Measurements from ENCODE around the gene OPN3. TPM values are rescaled to one million over a fixed set of nuclear protein-coding genes. Genes with fewer than 3 reads are reported as not detected.
A peak's percentile ranks its signal among the peaks of the same experiment; 100 is the strongest.

Gene OPN3
- total RNA-seq, 1 experiment from 2014 or later: 10.0 TPM

DNA sequence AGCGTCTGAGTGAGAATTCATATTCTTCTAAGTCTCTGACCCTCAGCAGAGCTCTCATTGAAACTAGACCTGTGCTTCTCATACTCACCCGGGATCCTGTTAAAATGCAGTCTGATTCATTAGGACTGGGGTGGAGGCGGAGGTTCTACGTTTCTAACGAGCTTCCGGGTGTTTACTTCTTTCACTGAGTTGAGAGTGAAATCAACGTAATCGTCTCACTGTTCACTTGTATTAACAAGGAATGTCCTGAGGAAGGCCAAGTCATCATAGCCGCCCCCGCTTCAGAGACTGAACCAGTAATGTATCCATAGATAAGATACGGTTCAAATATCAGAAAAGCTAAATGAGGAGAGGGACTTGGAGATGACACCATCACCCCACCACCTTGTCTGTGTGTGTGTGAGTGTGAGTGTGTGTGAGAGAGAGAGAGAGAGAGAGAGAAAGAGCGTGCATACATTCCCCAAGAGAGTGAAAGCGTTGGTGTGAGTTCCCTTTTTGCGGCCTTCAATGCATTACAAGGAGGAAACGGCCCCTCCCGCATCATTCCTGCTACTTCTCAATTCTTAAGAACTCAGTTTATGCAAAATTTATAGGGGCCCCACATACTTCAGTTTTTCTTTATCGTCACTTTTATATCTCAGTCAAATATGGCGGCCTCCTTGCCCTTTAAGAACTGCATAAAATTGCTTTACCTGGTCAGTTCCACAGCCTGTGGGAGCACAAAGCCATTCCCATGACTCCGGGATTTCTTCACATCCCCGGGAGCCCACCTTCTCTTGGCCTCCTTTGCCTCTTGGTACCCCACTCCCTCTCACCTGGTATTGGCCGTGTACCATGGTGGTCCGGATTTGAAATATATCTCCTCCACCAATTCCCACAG lies 88.2 kb downstream of the OPN3 start:
- Mint-ChIP-seq H3K4me1 (no peaks in the 10 kb centered on the region), H3K9me3 (no peaks in the 10 kb centered on the region; a peak in 1 of 5 replicates), H3K27ac (0 out of 7 replicates have a peak overlapping the region, but pooled peaks of 1 of the 3 experiments have one; percentile 32), H3K4me3 (no peak overlapping the region), H3K36me3 (ENCODE audit: insufficient read depth in 1 of 3, low read depth in 3 of 3) (no peaks in the 10 kb centered on the region), H3K27me3 (ENCODE audit: low read depth) (no peaks in the 10 kb centered on the region; the same call in 1 of the 2 replicates)
- Histone ChIP-seq H2BK5ac (ENCODE audit: insufficient read length, low read length) (no peak overlapping the region), H4K91ac (ENCODE audit: insufficient read length, low read depth, low read length) (no peak overlapping the region), H2BK15ac (ENCODE audit: low read depth, low read length) (no peak overlapping the region), H3K4me2 (ENCODE audit: insufficient read depth, insufficient read length, low read length) (no peak overlapping the region), H3K56ac (ENCODE audit: insufficient read length, low read depth, low read length) (no peak overlapping the region), H3K27ac (ENCODE audit: insufficient read length, low read depth, low read length) (no peak overlapping the region), H3K79me1 (ENCODE audit: insufficient read depth, low read depth, low read length, poor library complexity, severe bottlenecking) (no peaks in the 10 kb centered on the region), H3K79me2 (ENCODE audit: insufficient read depth, low read length) (no peaks in the 10 kb centered on the region), H3K14ac (ENCODE audit: insufficient read depth, low read length) (no peak overlapping the region), H3K18ac (ENCODE audit: insufficient read length, low read depth, low read length) (no peak overlapping the region), H3K4me1 (ENCODE audit: insufficient read depth, low read length) (no peaks in the 10 kb centered on the region), H2BK120ac (ENCODE audit: low read depth, low read length, poor library complexity, severe bottlenecking) (no peak overlapping the region), H3K23ac (ENCODE audit: insufficient read length, low read depth, low read length) (no peak overlapping the region), H3K27me3 (ENCODE audit: insufficient read depth, low read length) (no peaks in the 10 kb centered on the region), H3K23me2 (ENCODE audit: insufficient read length, low read depth, low read length, poor library complexity, severe bottlenecking) (no peaks in the 10 kb centered on the region), H2AK5ac (ENCODE audit: insufficient read length, low read length) (no peak overlapping the region), H4K8ac (replicated peaks; ENCODE audit: insufficient read length, low read depth, low read length) (no peak overlapping the region), H2BK12ac (ENCODE audit: insufficient read length, low read depth, low read length) (no peak overlapping the region), H2AFZ (ENCODE audit: low read length) (no peak overlapping the region), H3K9ac (ENCODE audit: extremely low read depth, insufficient read length, low read length) (no peak overlapping the region), H3T11ph (ENCODE audit: low read length) (no peak overlapping the region), H4K20me1 (ENCODE audit: control insufficient read depth, insufficient read depth, insufficient read length) (no peaks in the 10 kb centered on the region), H2BK20ac (ENCODE audit: low read depth, low read length, poor library complexity, severe bottlenecking) (no peak overlapping the region), H3K4ac (ENCODE audit: low read depth, low read length) (no peak overlapping the region), H4K5ac (ENCODE audit: insufficient read length, low read depth, low read length) (no peak overlapping the region), H3K9me3 (ENCODE audit: control insufficient read depth, low read depth, low read length) (no peaks in the 10 kb centered on the region)
- TF ChIP-seq, protein P1, sequence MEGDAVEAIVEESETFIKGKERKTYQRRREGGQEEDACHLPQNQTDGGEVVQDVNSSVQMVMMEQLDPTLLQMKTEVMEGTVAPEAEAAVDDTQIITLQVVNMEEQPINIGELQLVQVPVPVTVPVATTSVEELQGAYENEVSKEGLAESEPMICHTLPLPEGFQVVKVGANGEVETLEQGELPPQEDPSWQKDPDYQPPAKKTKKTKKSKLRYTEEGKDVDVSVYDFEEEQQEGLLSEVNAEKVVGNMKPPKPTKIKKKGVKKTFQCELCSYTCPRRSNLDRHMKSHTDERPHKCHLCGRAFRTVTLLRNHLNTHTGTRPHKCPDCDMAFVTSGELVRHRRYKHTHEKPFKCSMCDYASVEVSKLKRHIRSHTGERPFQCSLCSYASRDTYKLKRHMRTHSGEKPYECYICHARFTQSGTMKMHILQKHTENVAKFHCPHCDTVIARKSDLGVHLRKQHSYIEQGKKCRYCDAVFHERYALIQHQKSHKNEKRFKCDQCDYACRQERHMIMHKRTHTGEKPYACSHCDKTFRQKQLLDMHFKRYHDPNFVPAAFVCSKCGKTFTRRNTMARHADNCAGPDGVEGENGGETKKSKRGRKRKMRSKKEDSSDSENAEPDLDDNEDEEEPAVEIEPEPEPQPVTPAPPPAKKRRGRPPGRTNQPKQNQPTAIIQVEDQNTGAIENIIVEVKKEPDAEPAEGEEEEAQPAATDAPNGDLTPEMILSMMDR (conservative IDR thresholded peaks at IDR 0.05): no peak
- no CpG with 5 or more reads among the region's 22 CpGs for WGBS (ENCODE audit: extremely low coverage, insufficient read length, low lambda C conversion rate)
- no peak for DNase-seq

Measured in H9 (cell line).